Measurements from ENCODE around the gene HSPA1L.

The HSPA1L gene

GRCh38 chr6:31834367-31835250 is 19.5 kb upstream of the HSPA1L start:
- H3K27ac ChIP-seq: peak overlapping the region; percentile 97
- no peak for TF ChIP-seq CTCF (conservative IDR thresholded peaks at IDR 0.05)
- no peak for TF ChIP-seq ZFX (IDR thresholded peaks at IDR 0.05)

GRCh38 chr6:31831350-31832215 is 16.5 kb upstream of the HSPA1L start:
- TF ChIP-seq CTCF (conservative IDR thresholded peaks at IDR 0.05) (no peak), ZFX (IDR thresholded peaks at IDR 0.05) (no peak)
- H3K27ac ChIP-seq: peak overlapping the region; percentile 52; the same call in 1 of the 2 replicates

GRCh38 chr6:31830886-31831335 is 15.8 kb upstream of the HSPA1L start:
- no peak for TF ChIP-seq ZFX (IDR thresholded peaks at IDR 0.05)
- TF ChIP-seq CTCF (conservative IDR thresholded peaks at IDR 0.05): no peak
- peak overlapping the region; percentile 52 for H3K27ac ChIP-seq

- TF ChIP-seq ZFX (IDR thresholded peaks at IDR 0.05) (no peak), CTCF (conservative IDR thresholded peaks at IDR 0.05) (peak; percentile 57)
- peak overlapping the region; percentile 72 for H3K27ac ChIP-seq
Measured at GRCh38 chr6:31829633-31830283, 14.7 kb upstream of the HSPA1L start.

GRCh38 chr6:31827286-31828079 is 12.4 kb upstream of the HSPA1L start, which contains the start of gene HSPA1B:
HSPA1B (plus strand) TSS chr6:31827738; CDS start chr6:31827951, 213 bp downstream.
- no peak for TF ChIP-seq CTCF (conservative IDR thresholded peaks at IDR 0.05)
- TF ChIP-seq ZFX (IDR thresholded peaks at IDR 0.05): no peak
- H3K27ac ChIP-seq: peak within 1 kb of the TSS; percentile 96

GRCh38 chr6:31826793-31827285 is 11.8 kb upstream of the HSPA1L start:
- no peak for TF ChIP-seq ZFX (IDR thresholded peaks at IDR 0.05)
- no peak for TF ChIP-seq CTCF (conservative IDR thresholded peaks at IDR 0.05)

More at GRCh38 chr6:31826793-31827285, 11.8 kb upstream of the HSPA1L start:
- H3K27ac ChIP-seq: peak overlapping the region; percentile 96
